Esophagus muscularis mucosa (tissue), 4 donors: ENCODE data around the gene EXOC3. TPM values are rescaled to one million over a fixed set of nuclear protein-coding genes. Genes with fewer than 3 reads are reported as not detected.

Experiments used
- DNase-seq: peaks from one replicate; pipeline ENCODE4 v3.0.0-alpha.2; 2017; ENCODE audit errors: extremely low spot score
- H3K27ac ChIP-seq, 4 donors: fragments of 200-600 bp; sonication (generic); replicated peaks in 1 of 4; 1 replicate in 3 of 4; 2 replicates in 1 of 4; pipeline ENCODE4 v1.5.1; 2016 to 2019; ENCODE audit warnings: mild to moderate bottlenecking in 1 of 4
- H3K27me3 ChIP-seq, 4 donors: fragments of 200-600 bp; sonication (generic); one replicate each; pipeline versions ENCODE4 v1.5.1 to v1.6.0; 2016 to 2019
- H3K36me3 ChIP-seq, 4 donors: fragments of 200-600 bp; sonication (generic); one replicate each; pipeline ENCODE4 v1.5.1; 2016 to 2019
- H3K4me1 ChIP-seq, 4 donors: fragments of 200-600 bp; sonication (generic); one replicate each; pipeline ENCODE4 v1.5.1; 2016 to 2019
- H3K4me3 ChIP-seq, 4 donors: fragments of 200-600 bp; sonication (generic); 1 replicate in 2 of 4; 2 replicates in 2 of 4; pipeline ENCODE4 v1.5.1; 2016 to 2019; ENCODE audit warnings: mild to moderate bottlenecking in 4 of 4, moderate library complexity in 1 of 4
- H3K9me3 ChIP-seq, 4 donors: fragments of 200-600 bp; sonication (generic); 1 replicate in 3 of 4; 2 replicates in 1 of 4; pipeline ENCODE4 v1.5.1; 2016 to 2019
- EP300 ChIP-seq: sonication (generic); formaldehyde crosslinking; IDR thresholded peaks from one replicate; pipeline ENCODE4 v1.6.1; 2017; ENCODE audit warnings: antibody characterized with exemption
- POLR2A ChIP-seq: fragments of 450-650 bp; IDR thresholded peaks from one replicate; pipeline ENCODE4 v1.6.1; 2017; ENCODE audit warnings: antibody characterized with exemption, moderate library complexity, mild to moderate bottlenecking, low read depth
- POLR2AphosphoS5 ChIP-seq, 2 donors: sonication (generic); formaldehyde crosslinking; IDR thresholded peaks; one replicate each; pipeline ENCODE4 v1.6.1; 2017; ENCODE audit warnings: antibody characterized with exemption in 2 of 2
- WGBS: methylation state at CpG from one replicate; pipeline ENCODE4 v1.1.5; 2018; 5-methylcytosine and 5-hydroxymethylcytosine counted together
- intact Hi-C: fragments of 100-400 bp; cut with DNase I; formaldehyde crosslinking; loops from one replicate; pipeline ENCODE4 v1.15.1; 2023
- total RNA-seq, 4 donors: library from RNA; depleted of rRNA; stranded (reverse); fragments of >200 nt; gene quantifications; one replicate each; pipeline versions ENCODE4 v1.1.0 to v1.2.1, GENCODE V29; 2016
- TF ChIP-seq, protein P1 (sequence below), 3 experiments: fragments of 200-600 bp in 2 of 3; fragments of 450-650 bp in 1 of 3; sonication (generic) in 2 of 3; IDR thresholded peaks; one replicate each; pipeline ENCODE4 v1.5.1; 2017 to 2019; ENCODE audit warnings: antibody characterized with exemption in 3 of 3, mild to moderate bottlenecking in 2 of 3, moderate library complexity in 1 of 3

Gene EXOC3
- total RNA-seq, 4 donors from 2014 or later = 48.6 to 82.1 (median 59.3) TPM

DNA sequence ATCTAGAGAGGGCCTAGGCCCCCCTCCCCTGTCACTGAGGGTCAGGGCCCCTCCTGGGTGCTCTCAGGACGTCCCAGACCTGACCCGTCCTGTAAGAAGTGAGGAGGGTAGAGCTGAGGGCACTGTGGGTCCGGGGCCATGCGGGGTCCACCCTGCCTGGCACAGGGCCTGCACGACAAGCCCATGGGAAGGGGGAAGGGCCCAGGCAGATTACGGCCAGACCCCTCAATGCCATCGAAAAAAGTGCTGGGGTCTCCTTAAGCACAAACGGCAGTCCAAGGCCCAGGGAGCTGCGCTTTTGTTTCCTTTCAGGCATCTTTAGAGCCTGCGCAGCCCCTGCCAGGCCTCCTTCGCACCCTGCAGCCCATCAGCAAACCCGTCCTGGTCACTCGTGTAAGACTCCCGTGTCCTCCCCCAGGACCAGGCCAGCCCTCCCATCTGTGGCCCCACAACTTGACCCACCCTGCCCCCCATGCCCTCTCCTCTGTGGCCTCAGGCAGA is 4.4 kb upstream of the EXOC3 start:
- intact Hi-C loops = no loop called here
- H3K4me3 ChIP-seq = no peak overlapping the region
- no peak overlapping the region for H3K27ac ChIP-seq
- no peak for TF ChIP-seq EP300
- no peak for TF ChIP-seq POLR2A
- TF ChIP-seq, protein P1, sequence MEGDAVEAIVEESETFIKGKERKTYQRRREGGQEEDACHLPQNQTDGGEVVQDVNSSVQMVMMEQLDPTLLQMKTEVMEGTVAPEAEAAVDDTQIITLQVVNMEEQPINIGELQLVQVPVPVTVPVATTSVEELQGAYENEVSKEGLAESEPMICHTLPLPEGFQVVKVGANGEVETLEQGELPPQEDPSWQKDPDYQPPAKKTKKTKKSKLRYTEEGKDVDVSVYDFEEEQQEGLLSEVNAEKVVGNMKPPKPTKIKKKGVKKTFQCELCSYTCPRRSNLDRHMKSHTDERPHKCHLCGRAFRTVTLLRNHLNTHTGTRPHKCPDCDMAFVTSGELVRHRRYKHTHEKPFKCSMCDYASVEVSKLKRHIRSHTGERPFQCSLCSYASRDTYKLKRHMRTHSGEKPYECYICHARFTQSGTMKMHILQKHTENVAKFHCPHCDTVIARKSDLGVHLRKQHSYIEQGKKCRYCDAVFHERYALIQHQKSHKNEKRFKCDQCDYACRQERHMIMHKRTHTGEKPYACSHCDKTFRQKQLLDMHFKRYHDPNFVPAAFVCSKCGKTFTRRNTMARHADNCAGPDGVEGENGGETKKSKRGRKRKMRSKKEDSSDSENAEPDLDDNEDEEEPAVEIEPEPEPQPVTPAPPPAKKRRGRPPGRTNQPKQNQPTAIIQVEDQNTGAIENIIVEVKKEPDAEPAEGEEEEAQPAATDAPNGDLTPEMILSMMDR (IDR thresholded peaks at IDR 0.05) = no peak
- TF ChIP-seq POLR2AphosphoS5 (IDR thresholded peaks at IDR 0.05) = no peak
- H3K9me3 ChIP-seq = no peaks in the 10 kb centered on the region
- no peaks in the 10 kb centered on the region for H3K36me3 ChIP-seq
- H3K27me3 ChIP-seq = peaks cover 0 to 47% (median 0%) of the 10 kb centered on the region in 4 donors
- 72% methylated on average over 13 of the region's 14 CpGs for WGBS
- peaks cover 8 to 17% (median 10%) of the 10 kb centered on the region in 4 donors for H3K4me1 ChIP-seq
- no peak for DNase-seq

DNA sequence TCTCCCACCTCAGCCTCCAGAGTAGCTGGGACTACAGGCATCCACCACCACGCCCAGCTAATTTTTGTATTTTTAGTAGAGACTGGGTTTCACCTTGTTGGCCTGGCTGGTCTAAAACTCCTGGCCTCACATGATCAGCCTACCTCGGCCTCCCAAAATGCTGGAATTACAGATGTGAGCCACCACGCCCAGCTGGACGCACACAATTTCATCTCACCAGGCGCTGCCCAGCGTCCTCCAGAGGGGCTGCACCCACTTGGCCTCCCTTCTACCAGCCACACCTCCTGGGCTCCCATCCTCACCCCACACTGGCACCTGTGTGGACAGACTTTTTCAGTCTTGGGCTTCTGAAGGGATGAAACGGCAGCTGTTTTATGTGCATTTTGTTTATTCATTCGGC is 3.8 kb upstream of the EXOC3 start:
- intact Hi-C loops = no loop called here
- DNase-seq = no peak
- 84% methylated on average over 8 of the region's 8 CpGs for WGBS
- TF ChIP-seq POLR2AphosphoS5 (IDR thresholded peaks at IDR 0.05) = no peak
- TF ChIP-seq, protein P1 (IDR thresholded peaks at IDR 0.05) = no peak
- TF ChIP-seq POLR2A = no peak
- no peak for TF ChIP-seq EP300
- Histone ChIP-seq H3K27me3 (peaks cover 0 to 40% (median 0%) of the 10 kb centered on the region in 4 donors), H3K9me3 (no peaks in the 10 kb centered on the region), H3K36me3 (no peaks in the 10 kb centered on the region), H3K4me3 (no peak overlapping the region), H3K27ac (no peak overlapping the region), H3K4me1 (peaks cover 15 to 23% (median 16%) of the 10 kb centered on the region in 4 donors)

GRCh38 chr5:439636-440035 is 3.3 kb upstream of the EXOC3 start:
- Histone ChIP-seq H3K4me3 (no peak overlapping the region), H3K36me3 (no peaks in the 10 kb centered on the region), H3K27ac (no peak overlapping the region), H3K4me1 (peaks cover 19 to 28% (median 20%) of the 10 kb centered on the region in 4 donors), H3K27me3 (peaks cover 0 to 36% (median 0%) of the 10 kb centered on the region in 4 donors), H3K9me3 (no peaks in the 10 kb centered on the region)
- 82% methylated on average over 13 of the region's 14 CpGs for WGBS
- TF ChIP-seq, protein P1 (IDR thresholded peaks at IDR 0.05) = no peak
- TF ChIP-seq POLR2A (no peak), EP300 (no peak), POLR2AphosphoS5 (IDR thresholded peaks at IDR 0.05) (no peak)
- DNase-seq = no peak
- intact Hi-C loops = loop anchor here (10.0 kb wide), 1 partner anchor 465 kb away; no protein-coding TSS in a partner anchor

DNA sequence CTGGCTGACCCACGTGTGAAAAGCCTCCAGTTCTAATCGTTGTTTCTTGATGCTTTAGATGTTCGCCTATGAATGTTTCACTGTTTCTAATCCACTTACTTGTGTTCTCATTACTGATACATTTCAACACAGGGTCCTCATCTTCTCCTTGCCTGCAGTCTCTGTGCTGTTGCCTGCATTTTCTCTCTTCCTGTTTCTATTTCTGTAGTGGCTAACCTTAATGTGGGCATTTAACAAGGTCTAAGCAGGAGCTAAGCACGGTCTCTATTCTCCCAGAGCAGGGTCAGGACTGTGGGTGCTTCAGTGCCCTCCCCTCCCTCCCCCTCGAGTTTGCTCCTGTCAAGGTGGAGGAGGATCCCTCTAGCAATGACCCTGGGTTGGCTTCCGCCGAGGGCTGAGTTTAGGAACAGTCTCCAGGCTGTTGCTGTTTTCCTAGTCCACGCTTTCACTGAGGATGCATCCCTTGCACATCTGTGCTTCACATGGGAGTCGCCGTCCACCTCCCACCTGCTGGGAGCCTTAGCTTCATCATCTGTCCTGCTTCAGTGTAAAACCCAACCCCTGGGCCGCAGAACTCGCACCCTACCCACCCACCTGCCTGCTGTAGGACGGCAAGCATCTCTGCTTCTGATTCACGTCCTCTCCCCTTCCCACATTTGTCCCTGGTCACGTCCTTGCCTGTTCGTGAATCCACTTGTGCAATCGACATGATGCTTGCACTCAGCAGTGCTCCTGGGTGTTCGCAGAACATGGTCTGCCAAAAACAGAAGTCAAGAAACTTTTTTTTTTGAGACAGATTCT is 2.4 kb upstream of the EXOC3 start:
- Histone ChIP-seq H3K4me3 (no peak overlapping the region), H3K27ac (no peak overlapping the region), H3K4me1 (peaks cover 19 to 33% (median 22%) of the 10 kb centered on the region in 4 donors), H3K36me3 (peaks cover 0 to under 1% (median 0%) of the 10 kb centered on the region in 4 donors), H3K27me3 (peaks cover 0 to 27% (median 0%) of the 10 kb centered on the region in 4 donors), H3K9me3 (no peaks in the 10 kb centered on the region)
- 82% methylated on average over 18 of the region's 18 CpGs for WGBS
- no peak for DNase-seq
- intact Hi-C loops = loop anchor here (10.0 kb wide), 1 partner anchor 464 kb away; no protein-coding TSS in a partner anchor
- TF ChIP-seq EP300 (no peak), POLR2AphosphoS5 (IDR thresholded peaks at IDR 0.05) (no peak), POLR2A (no peak)
- TF ChIP-seq, protein P1 (IDR thresholded peaks at IDR 0.05) = no peak
